Spleen (tissue), 11 donors: ENCODE data around the gene SASH1. TPM values are rescaled to one million over a fixed set of nuclear protein-coding genes. Genes with fewer than 3 reads are reported as not detected.

ENCODE experiments used
- DNase-seq: peaks from one replicate; pipeline ENCODE4 v3.0.0-alpha.2; 2020
- H3K27ac ChIP-seq, 8 donors: fragments of 200-600 bp; sonication (generic) in 7 of 8; 1 replicate in 4 of 8; 2 replicates in 4 of 8; pipeline versions ENCODE4 v1.5.0 to v1.8.0; 2016 to 2021; ENCODE audit warnings: inconsistent platforms in 4 of 8, mild to moderate bottlenecking in 4 of 8, moderate library complexity in 1 of 8
- H3K27me3 ChIP-seq, 7 donors: fragments of 200-600 bp; sonication (generic) in 6 of 7; replicated peaks in 1 of 7; 1 replicate in 4 of 7; 2 replicates in 3 of 7; pipeline versions ENCODE4 v1.5.0 to v1.8.0; 2016 to 2021; ENCODE audit warnings: inconsistent platforms in 3 of 7, mild to moderate bottlenecking in 1 of 7
- H3K36me3 ChIP-seq, 6 donors: fragments of 200-600 bp; sonication (generic) in 5 of 6; 1 replicate in 4 of 6; 2 replicates in 2 of 6; pipeline versions ENCODE4 v1.5.0 to v1.8.0; 2016 to 2021; ENCODE audit warnings: inconsistent platforms in 2 of 6
- H3K4me1 ChIP-seq, 6 donors: fragments of 200-600 bp; sonication (generic) in 5 of 6; 1 replicate in 3 of 6; 2 replicates in 3 of 6; pipeline versions ENCODE4 v1.5.0 to v1.8.0; 2016 to 2021; ENCODE audit warnings: inconsistent platforms in 3 of 6
- H3K4me3 ChIP-seq, 8 donors: fragments of 200-600 bp; sonication (generic) in 7 of 8; 1 replicate in 4 of 8; 2 replicates in 4 of 8; pipeline versions ENCODE4 v1.5.0 to v1.8.0; 2016 to 2021; ENCODE audit warnings: inconsistent platforms in 4 of 8, mild to moderate bottlenecking in 4 of 8, moderate library complexity in 2 of 8
- H3K9me3 ChIP-seq, 8 donors: fragments of 200-600 bp; sonication (generic) in 7 of 8; 1 replicate in 4 of 8; 2 replicates in 4 of 8; pipeline versions ENCODE4 v1.5.0 to v1.8.0; 2016 to 2021; ENCODE audit warnings: inconsistent platforms in 4 of 8
- POLR2A ChIP-seq, 3 donors: fragments of 450-650 bp; IDR thresholded peaks; one replicate each; pipeline ENCODE4 v1.5.1; 2017; ENCODE audit warnings: antibody characterized with exemption in 3 of 3, mild to moderate bottlenecking in 1 of 3
- POLR2AphosphoS5 ChIP-seq, 3 donors: sonication (generic); formaldehyde crosslinking; IDR thresholded peaks; one replicate each; pipeline ENCODE4 v1.5.1; 2017; ENCODE audit warnings: antibody characterized with exemption in 3 of 3
- WGBS, 5 donors: extraction: QIAGEN DNeasy Blood & Tissue Kit in 3 of 5; methylation state at CpG; one replicate each; pipeline versions ENCODE4 v1.1.5 to v1.1.7; 2013 to 2018; 5-methylcytosine and 5-hydroxymethylcytosine counted together
- intact Hi-C: fragments of 100-400 bp; cut with DNase I; formaldehyde crosslinking; loops from one replicate; pipeline ENCODE4 v1.15.0; 2023; ENCODE audit warnings: low total_unique reads
- polyA plus RNA-seq, 3 donors: library from polyadenylated mRNA; stranded (reverse); fragments of 200-250 nt; gene quantifications; one replicate each; pipeline ENCODE4 v1.2.1, GENCODE V29; 2013
- total RNA-seq, 7 donors: library from RNA; depleted of rRNA in 3 of 7; stranded (reverse); fragments of >200 nt in 3 of 7; fragmentation: NEBNext Ultra II Directional in 4 of 7; extraction: Animal tissue kit (Norgen Biotek cat#: 25700) in 4 of 7; gene quantifications; one replicate each; pipeline versions ENCODE4 v1.1.0 to v1.2.1, GENCODE V29; 2016 to 2021
- TF ChIP-seq, protein P1 (sequence below), 11 experiments: fragments of 200-600 bp in 7 of 11; fragments of 450-650 bp in 4 of 11; sonication (generic) in 4 of 11; IDR thresholded peaks in 8 of 11; conservative IDR thresholded peaks in 3 of 11; 1 replicate in 7 of 11; 2 replicates in 4 of 11; pipeline versions ENCODE4 v1.4.0 to v1.8.0; 2016 to 2021; ENCODE audit warnings: antibody characterized with exemption in 11 of 11, inconsistent platforms in 4 of 11, mild to moderate bottlenecking in 1 of 11
- donor health status: healthy with polysubstance abuse.
- donor health status: DM: no; HTN: no; CAD: no; lungs with moderate emphysema.
- donor health status: DM: no; HTN: no; CAD: no.
- donor health status: Bipolar disorder and iron deficiency.
- donor health status: healthy.
- donor health status: DM: no; HTN: no; CAD: no.
- donor health status: DM: yes; HTN: yes; CAD: no.

Gene SASH1
- total and polyA plus RNA-seq, 10 donors = 3.9 to 103 (median 57.9) TPM

DNA sequence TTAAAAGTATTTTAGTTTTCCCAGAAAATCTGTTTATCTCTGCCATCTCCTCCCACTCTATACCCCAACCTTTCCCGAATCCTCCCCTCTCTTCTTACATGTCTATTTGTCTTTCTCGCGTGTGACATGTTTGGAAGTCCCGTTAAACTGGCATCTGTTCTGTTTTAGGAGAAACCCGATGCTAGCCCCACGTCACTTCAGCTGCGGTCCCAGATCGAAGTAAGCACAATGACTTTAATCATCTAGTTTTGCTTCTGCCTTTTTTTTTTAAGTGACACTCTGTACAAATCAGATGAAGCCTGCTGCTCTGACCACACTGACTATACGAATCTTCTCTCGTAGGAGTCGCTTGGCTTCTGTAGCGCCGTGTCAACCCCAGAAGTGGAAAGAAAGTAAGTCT is 97.4 kb downstream of the SASH1 start:
- no peak for DNase-seq
- Histone ChIP-seq H3K9me3 (no peaks in the 10 kb centered on the region), H3K4me3 (peak overlapping the region in 2 of 8 donors; percentile 4 to 33), H3K36me3 (no peaks in the 10 kb centered on the region), H3K27ac (peak overlapping the region in 4 of 8 donors; percentile 58 to 75 (median 70)), H3K4me1 (peaks cover 0 to 21% (median 10%) of the 10 kb centered on the region in 6 donors), H3K27me3 (no peaks in the 10 kb centered on the region)
- TF ChIP-seq POLR2A (IDR thresholded peaks at IDR 0.05) (no peak), POLR2AphosphoS5 (IDR thresholded peaks at IDR 0.05) (peak in 1 of 3 donors; percentile 39)
- intact Hi-C loops = no loop called here
- 90 to 93% (median 91%) methylated on average over 13 of the region's 13 CpGs for WGBS, 5 donors

DNA sequence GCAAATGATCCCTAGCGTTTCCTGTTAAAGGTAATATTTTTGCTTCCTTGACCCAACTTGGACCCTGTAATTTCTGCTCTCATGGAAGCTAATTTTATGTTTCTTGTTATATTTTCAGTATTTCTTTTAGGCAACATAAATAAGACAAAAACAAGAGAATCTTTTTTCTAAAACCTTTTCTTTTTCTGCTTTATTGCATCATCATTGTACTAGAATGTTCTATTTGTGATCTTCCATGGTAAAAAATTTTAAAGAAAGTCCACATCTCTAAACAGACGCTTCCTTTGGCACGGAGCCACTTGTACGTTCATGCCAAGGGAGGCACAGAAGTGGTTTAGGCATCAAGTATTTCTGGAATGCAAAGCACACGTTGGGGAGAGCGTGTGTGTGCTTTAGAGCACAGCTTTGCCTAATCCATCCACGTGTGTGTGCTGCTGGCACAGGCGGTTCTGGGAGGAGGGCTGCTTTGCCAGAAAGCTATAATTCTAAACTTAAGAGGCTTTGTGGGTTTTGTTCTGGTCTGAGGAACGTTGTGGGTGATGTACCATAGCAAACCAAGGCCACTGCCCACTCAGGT is 98.3 kb downstream of the SASH1 start:
- peak in 2 of 3 donors; percentile 20 to 53 for TF ChIP-seq POLR2AphosphoS5 (IDR thresholded peaks at IDR 0.05)
- TF ChIP-seq, protein P1, sequence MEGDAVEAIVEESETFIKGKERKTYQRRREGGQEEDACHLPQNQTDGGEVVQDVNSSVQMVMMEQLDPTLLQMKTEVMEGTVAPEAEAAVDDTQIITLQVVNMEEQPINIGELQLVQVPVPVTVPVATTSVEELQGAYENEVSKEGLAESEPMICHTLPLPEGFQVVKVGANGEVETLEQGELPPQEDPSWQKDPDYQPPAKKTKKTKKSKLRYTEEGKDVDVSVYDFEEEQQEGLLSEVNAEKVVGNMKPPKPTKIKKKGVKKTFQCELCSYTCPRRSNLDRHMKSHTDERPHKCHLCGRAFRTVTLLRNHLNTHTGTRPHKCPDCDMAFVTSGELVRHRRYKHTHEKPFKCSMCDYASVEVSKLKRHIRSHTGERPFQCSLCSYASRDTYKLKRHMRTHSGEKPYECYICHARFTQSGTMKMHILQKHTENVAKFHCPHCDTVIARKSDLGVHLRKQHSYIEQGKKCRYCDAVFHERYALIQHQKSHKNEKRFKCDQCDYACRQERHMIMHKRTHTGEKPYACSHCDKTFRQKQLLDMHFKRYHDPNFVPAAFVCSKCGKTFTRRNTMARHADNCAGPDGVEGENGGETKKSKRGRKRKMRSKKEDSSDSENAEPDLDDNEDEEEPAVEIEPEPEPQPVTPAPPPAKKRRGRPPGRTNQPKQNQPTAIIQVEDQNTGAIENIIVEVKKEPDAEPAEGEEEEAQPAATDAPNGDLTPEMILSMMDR (IDR thresholded peaks at IDR 0.05 in 8 of 11, conservative IDR thresholded peaks at IDR 0.05 in 3 of 11) = no peak
- no peak for TF ChIP-seq POLR2A (IDR thresholded peaks at IDR 0.05)
- DNase-seq = no peak
- Histone ChIP-seq H3K9me3 (no peaks in the 10 kb centered on the region), H3K27me3 (no peaks in the 10 kb centered on the region), H3K4me1 (peaks cover 0 to 23% (median 10%) of the 10 kb centered on the region in 6 donors), H3K36me3 (no peaks in the 10 kb centered on the region), H3K27ac (peak overlapping the region in 6 of 8 donors; percentile 22 to 75 (median 64)), H3K4me3 (peak overlapping the region in 2 of 8 donors; percentile 4 to 25)
- 27 to 51% (median 39%) methylated on average over 9 of the region's 9 CpGs for WGBS, 5 donors
- intact Hi-C loops = no loop called here

DNA sequence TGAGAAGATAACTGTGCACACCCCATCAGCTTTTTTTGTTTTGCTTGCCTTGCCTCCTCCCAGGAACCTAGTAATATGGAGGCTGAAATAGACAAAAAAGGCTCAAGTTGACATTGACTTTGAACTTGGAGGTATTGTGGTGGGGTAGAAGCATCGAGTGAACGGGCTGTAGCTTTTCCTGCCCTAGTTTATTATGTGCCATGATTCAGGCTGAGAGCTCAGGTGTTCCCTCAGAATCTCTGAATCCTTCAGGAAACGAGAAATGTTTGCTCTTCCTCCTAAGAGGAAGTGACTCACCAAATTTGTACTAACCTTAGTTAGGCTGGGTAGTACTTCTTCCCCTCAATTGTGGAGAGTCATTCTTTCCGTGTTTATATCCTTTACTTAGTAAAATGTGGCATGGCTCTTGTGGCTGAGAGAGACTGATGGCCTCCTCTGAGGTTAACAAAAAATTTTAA is 98.8 kb downstream of the SASH1 start:
- TF ChIP-seq, protein P1 (IDR thresholded peaks at IDR 0.05 in 8 of 11, conservative IDR thresholded peaks at IDR 0.05 in 3 of 11) = no peak
- TF ChIP-seq POLR2A (IDR thresholded peaks at IDR 0.05) (no peak), POLR2AphosphoS5 (IDR thresholded peaks at IDR 0.05) (no peak)
- Histone ChIP-seq H3K4me1 (peaks cover 0 to 23% (median 10%) of the 10 kb centered on the region in 6 donors), H3K4me3 (peak overlapping the region in 1 of 8 donors; percentile 25), H3K9me3 (no peaks in the 10 kb centered on the region), H3K27me3 (no peaks in the 10 kb centered on the region), H3K27ac (peak overlapping the region in 7 of 8 donors; percentile 22 to 75 (median 58)), H3K36me3 (no peaks in the 10 kb centered on the region)
- 11 to 15% (median 13%) methylated on average over 4 of the region's 4 CpGs for WGBS, 5 donors
- intact Hi-C loops = no loop called here
- DNase-seq = no peak

DNA sequence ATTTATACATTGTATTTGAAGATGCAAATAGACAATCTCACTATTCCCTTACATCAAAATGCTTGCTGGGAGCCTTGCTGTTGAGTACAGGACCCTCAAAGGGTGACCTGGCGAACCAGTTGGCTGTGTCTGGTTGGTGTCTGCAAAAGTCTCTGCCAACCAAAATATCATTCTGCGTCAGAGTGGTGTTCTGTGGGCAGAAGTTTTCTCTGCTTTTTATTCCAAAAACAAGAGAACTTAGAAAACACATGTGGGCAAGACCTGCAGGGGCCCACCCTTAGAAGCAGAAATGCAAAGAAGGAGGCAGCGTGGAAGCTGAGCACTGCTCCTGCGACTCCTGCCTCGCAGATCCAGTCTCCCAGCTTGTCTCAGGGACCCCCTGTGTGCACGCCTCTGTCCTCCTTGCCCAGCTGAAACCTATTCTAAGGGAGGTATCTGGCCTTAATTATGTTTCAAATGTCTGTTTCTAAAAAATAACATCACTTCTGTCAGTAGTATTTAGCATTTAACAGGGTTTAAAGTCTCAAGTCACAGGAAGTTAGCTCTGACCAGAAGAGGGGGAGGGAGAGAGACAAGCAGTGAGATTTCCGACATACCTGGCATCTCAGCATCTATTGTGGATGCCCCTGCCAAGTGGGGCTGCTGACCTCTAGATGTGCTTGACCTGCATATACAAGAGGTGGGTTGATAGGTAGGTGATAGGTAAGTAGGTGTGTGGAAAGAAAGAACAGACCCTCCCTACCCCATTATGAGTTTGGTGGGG is 101.3 kb downstream of the SASH1 start:
- H3K4me1 ChIP-seq = peaks cover 0 to 29% (median 15%) of the 10 kb centered on the region in 6 donors
- H3K9me3 ChIP-seq = no peaks in the 10 kb centered on the region
- H3K27ac ChIP-seq = no peak overlapping the region
- no peak overlapping the region for H3K4me3 ChIP-seq
- 87 to 96% (median 93%) methylated on average over 7 of the region's 7 CpGs for WGBS, 5 donors
- no peak for DNase-seq
- TF ChIP-seq POLR2A (IDR thresholded peaks at IDR 0.05) (no peak), POLR2AphosphoS5 (IDR thresholded peaks at IDR 0.05) (no peak)
- TF ChIP-seq, protein P1 (IDR thresholded peaks at IDR 0.05 in 8 of 11, conservative IDR thresholded peaks at IDR 0.05 in 3 of 11) = no peak
- intact Hi-C loops = no loop called here
- no peaks in the 10 kb centered on the region for H3K27me3 ChIP-seq
- no peaks in the 10 kb centered on the region for H3K36me3 ChIP-seq
